Endodermal cell (in vitro differentiated cells): ENCODE results near the gene DMRT2. TPM values are rescaled to one million over a fixed set of nuclear protein-coding genes. Genes with fewer than 3 reads are reported as not detected.

Source experiments
- DNase-seq: peaks from one replicate; pipeline ENCODE4 v3.0.0-alpha.2; 2017
- H3K27ac ChIP-seq: 2 replicates; pipeline ENCODE4 v1.5.1; 2013; ENCODE audit warnings: mild to moderate bottlenecking, low read depth, low read length, moderate library complexity
- H3K27me3 ChIP-seq: 2 replicates; pipeline ENCODE4 v1.6.1; 2013; ENCODE audit warnings: mild to moderate bottlenecking, low read length, moderate library complexity; ENCODE audit not compliant: insufficient read depth, control insufficient read depth, poor library complexity, severe bottlenecking
- H3K36me3 ChIP-seq: 2 replicates; pipeline ENCODE4 v1.7.0; 2013; ENCODE audit warnings: mild to moderate bottlenecking, low read length, moderate library complexity; ENCODE audit not compliant: control insufficient read depth, insufficient read depth
- H3K4me1 ChIP-seq: one replicate; pipeline ENCODE4 v1.7.0; 2013; ENCODE audit warnings: low read length; ENCODE audit not compliant: control insufficient read depth, insufficient read depth
- H3K4me3 ChIP-seq: 2 replicates; pipeline ENCODE4 v1.5.1; 2013; ENCODE audit warnings: mild to moderate bottlenecking, low read length, moderate library complexity
- H3K9ac ChIP-seq: 2 replicates; pipeline ENCODE4 v1.6.1; 2013; ENCODE audit warnings: mild to moderate bottlenecking, low read length, moderate library complexity; ENCODE audit not compliant: poor library complexity, severe bottlenecking; ENCODE audit errors: extremely low read depth
- H3K9me3 ChIP-seq: 2 replicates; pipeline ENCODE4 v1.6.1; 2013; ENCODE audit warnings: mild to moderate bottlenecking, low read length, moderate library complexity; ENCODE audit not compliant: control insufficient read depth
- H3K27ac Mint-ChIP-seq: 2 replicates; pipeline ENCODE4 v1.8.0; 2020; ENCODE audit warnings: mixed read lengths
- H3K27me3 Mint-ChIP-seq: 2 replicates; pipeline ENCODE4 v1.8.0; 2021; ENCODE audit warnings: mild to moderate bottlenecking, mixed read lengths; ENCODE audit not compliant: insufficient read depth
- H3K36me3 Mint-ChIP-seq: 2 replicates; pipeline ENCODE4 v1.8.0; 2020; ENCODE audit warnings: low read depth, mixed read lengths
- H3K4me1 Mint-ChIP-seq: 2 replicates; pipeline ENCODE4 v1.8.0; 2020; ENCODE audit warnings: mixed read lengths
- H3K4me3 Mint-ChIP-seq: 2 replicates; pipeline ENCODE4 v1.8.0; 2020; ENCODE audit warnings: mild to moderate bottlenecking, moderate library complexity, mixed read lengths
- H3K9me3 Mint-ChIP-seq: 2 replicates; pipeline ENCODE4 v1.8.0; 2020; ENCODE audit warnings: mild to moderate bottlenecking, mixed read lengths
- WGBS, 2 experiments: methylation state at CpG; one replicate each; pipeline versions ENCODE4 v1.1.5 to v1.1.7; 2013; ENCODE audit warnings: missing lambda C conversion rate in 2 of 2, mixed read lengths in 1 of 2; ENCODE audit not compliant: insufficient coverage in 1 of 2, insufficient read length in 1 of 2; 5-methylcytosine and 5-hydroxymethylcytosine counted together
- total RNA-seq, 2 donors: library from RNA; stranded (reverse); fragmentation: NEBNext Ultra II Directional in 1 of 2; extraction: Animal tissue kit (Norgen Biotek cat#: 25700) in 1 of 2; gene quantifications; 2 replicates in 1 of 2; 3 replicates in 1 of 2; pipeline ENCODE4 v1.2.1, GENCODE V29; 2021
- TF ChIP-seq, protein P1 (sequence below): fragments of 200-600 bp; sonication (generic); conservative IDR thresholded peaks from 2 replicates; pipeline ENCODE4 v1.5.0; 2021; ENCODE audit warnings: antibody characterized with exemption, mild to moderate bottlenecking

Gene DMRT2
- total RNA-seq, 2 donors from 2014 or later, result 0.24 TPM; not detected in 1

GRCh38 chr9:1094749-1095148 lies 44.6 kb downstream of the DMRT2 start:
- no peak overlapping the region for H3K4me3 ChIP-seq
- Mint-ChIP-seq H3K9me3 (no peaks in the 10 kb centered on the region), H3K27ac (no peak overlapping the region), H3K27me3 (peaks cover 24% of the 10 kb centered on the region), H3K36me3 (no peaks in the 10 kb centered on the region), H3K4me3 (no peak overlapping the region), H3K4me1 (no peaks in the 10 kb centered on the region)
- no peaks in the 10 kb centered on the region for H3K9me3 ChIP-seq
- peaks cover 22% of the 10 kb centered on the region for H3K27me3 ChIP-seq
- WGBS, 2 experiments, result 83 to 94% methylated on average over 2 to 3 of the region's 3 CpGs
- DNase-seq, result no peak
- no peak overlapping the region for H3K9ac ChIP-seq
- H3K4me1 ChIP-seq, result no peaks in the 10 kb centered on the region
- TF ChIP-seq, protein P1, sequence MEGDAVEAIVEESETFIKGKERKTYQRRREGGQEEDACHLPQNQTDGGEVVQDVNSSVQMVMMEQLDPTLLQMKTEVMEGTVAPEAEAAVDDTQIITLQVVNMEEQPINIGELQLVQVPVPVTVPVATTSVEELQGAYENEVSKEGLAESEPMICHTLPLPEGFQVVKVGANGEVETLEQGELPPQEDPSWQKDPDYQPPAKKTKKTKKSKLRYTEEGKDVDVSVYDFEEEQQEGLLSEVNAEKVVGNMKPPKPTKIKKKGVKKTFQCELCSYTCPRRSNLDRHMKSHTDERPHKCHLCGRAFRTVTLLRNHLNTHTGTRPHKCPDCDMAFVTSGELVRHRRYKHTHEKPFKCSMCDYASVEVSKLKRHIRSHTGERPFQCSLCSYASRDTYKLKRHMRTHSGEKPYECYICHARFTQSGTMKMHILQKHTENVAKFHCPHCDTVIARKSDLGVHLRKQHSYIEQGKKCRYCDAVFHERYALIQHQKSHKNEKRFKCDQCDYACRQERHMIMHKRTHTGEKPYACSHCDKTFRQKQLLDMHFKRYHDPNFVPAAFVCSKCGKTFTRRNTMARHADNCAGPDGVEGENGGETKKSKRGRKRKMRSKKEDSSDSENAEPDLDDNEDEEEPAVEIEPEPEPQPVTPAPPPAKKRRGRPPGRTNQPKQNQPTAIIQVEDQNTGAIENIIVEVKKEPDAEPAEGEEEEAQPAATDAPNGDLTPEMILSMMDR, result no peak
- no peak overlapping the region for H3K27ac ChIP-seq
- H3K36me3 ChIP-seq, result no peaks in the 10 kb centered on the region

DNA sequence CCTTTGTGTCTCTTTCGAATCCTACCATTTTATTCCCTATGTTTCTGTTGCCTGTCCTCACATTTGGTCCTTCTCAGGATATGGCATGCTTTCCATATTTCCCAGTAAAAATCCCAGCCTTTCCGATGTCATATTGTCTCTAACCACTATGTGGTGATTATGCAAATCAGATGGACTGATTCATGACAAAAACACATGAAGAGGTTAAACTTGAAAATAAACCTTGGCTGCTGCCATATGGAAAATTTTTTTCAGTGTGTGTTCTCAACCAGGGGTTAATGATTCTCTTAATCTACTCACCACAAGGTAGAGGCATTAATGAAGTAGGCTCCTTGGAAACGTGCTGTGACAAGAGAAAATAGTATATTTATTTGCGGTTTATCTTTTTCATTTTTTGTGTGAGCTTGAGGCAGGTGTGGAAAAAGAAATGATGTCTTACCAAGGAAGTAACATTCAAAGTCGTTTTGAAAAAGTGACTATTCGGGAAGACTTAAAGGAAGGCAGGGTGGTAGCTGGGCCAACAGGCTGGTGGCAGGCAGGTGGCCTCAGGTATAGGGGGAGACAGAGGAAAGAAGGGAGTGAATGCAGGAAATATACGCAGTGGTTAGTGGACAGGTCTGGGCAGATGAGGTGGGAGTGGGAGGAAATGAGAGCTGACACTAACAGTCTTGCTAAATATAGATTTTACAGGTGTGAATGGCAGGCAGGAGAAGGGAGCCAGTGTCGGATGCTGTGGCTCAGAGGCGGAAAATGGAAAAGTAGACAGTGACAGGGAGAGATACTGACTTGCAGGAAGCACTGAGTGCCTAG lies 46.2 kb downstream of the DMRT2 start:
- Histone ChIP-seq H3K4me1 (no peaks in the 10 kb centered on the region), H3K9ac (no peak overlapping the region), H3K27me3 (peaks cover 33% of the 10 kb centered on the region), H3K27ac (no peak overlapping the region), H3K4me3 (no peak overlapping the region), H3K9me3 (no peaks in the 10 kb centered on the region), H3K36me3 (no peaks in the 10 kb centered on the region)
- Mint-ChIP-seq H3K27me3 (peaks cover 30% of the 10 kb centered on the region), H3K4me3 (no peak overlapping the region), H3K36me3 (no peaks in the 10 kb centered on the region), H3K9me3 (no peaks in the 10 kb centered on the region), H3K27ac (no peak overlapping the region), H3K4me1 (no peaks in the 10 kb centered on the region)
- TF ChIP-seq, protein P1, result no peak
- DNase-seq, result no peak
- WGBS, 2 experiments, result 86 to 89% methylated on average over 8 to 9 of the region's 9 CpGs

GRCh38 chr9:1098551-1098950 lies 48.4 kb downstream of the DMRT2 start:
- H3K36me3 Mint-ChIP-seq, result no peaks in the 10 kb centered on the region
- H3K9ac ChIP-seq, result no peak overlapping the region
- H3K27me3 ChIP-seq, result peaks cover 33% of the 10 kb centered on the region
- H3K36me3 ChIP-seq, result no peaks in the 10 kb centered on the region
- no peaks in the 10 kb centered on the region for H3K4me1 Mint-ChIP-seq
- H3K27ac Mint-ChIP-seq, result no peak overlapping the region
- no peak overlapping the region for H3K4me3 ChIP-seq
- H3K9me3 ChIP-seq, result no peaks in the 10 kb centered on the region
- no peak overlapping the region for H3K4me3 Mint-ChIP-seq
- peaks cover 29% of the 10 kb centered on the region for H3K27me3 Mint-ChIP-seq
- no peaks in the 10 kb centered on the region for H3K4me1 ChIP-seq
- H3K27ac ChIP-seq, result no peak overlapping the region
- H3K9me3 Mint-ChIP-seq, result no peaks in the 10 kb centered on the region
- TF ChIP-seq, protein P1, result no peak
- no peak for DNase-seq
